SKM-1 treated with dmso at 0.1 percent for 144 hours (cell line): ENCODE measurements around the gene IRF9.
A peak's percentile ranks its signal among the peaks of the same experiment; 100 is the strongest.

Experiments
- DNase-seq: peaks from one replicate; lab custom pipeline; 2025; ENCODE audit not compliant: unreplicated experiment; lab: John Stamatoyannopoulos, UW

The IRF9 gene, protein sequence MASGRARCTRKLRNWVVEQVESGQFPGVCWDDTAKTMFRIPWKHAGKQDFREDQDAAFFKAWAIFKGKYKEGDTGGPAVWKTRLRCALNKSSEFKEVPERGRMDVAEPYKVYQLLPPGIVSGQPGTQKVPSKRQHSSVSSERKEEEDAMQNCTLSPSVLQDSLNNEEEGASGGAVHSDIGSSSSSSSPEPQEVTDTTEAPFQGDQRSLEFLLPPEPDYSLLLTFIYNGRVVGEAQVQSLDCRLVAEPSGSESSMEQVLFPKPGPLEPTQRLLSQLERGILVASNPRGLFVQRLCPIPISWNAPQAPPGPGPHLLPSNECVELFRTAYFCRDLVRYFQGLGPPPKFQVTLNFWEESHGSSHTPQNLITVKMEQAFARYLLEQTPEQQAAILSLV

GRCh38 chr14:24160850-24161804 is at the start of gene IRF9:
IRF9 (plus strand) TSS chr14:24161265; CDS start chr14:24162145, 880 bp downstream.
- peak; percentile 52 for DNase-seq

GRCh38 chr14:24113379-24113800 is 47.7 kb upstream of the IRF9 start:
- no peak for DNase-seq

- DNase-seq: peak; percentile 80
Observed at GRCh38 chr14:24113801-24114531, 47.1 kb upstream of the IRF9 start.

DNA sequence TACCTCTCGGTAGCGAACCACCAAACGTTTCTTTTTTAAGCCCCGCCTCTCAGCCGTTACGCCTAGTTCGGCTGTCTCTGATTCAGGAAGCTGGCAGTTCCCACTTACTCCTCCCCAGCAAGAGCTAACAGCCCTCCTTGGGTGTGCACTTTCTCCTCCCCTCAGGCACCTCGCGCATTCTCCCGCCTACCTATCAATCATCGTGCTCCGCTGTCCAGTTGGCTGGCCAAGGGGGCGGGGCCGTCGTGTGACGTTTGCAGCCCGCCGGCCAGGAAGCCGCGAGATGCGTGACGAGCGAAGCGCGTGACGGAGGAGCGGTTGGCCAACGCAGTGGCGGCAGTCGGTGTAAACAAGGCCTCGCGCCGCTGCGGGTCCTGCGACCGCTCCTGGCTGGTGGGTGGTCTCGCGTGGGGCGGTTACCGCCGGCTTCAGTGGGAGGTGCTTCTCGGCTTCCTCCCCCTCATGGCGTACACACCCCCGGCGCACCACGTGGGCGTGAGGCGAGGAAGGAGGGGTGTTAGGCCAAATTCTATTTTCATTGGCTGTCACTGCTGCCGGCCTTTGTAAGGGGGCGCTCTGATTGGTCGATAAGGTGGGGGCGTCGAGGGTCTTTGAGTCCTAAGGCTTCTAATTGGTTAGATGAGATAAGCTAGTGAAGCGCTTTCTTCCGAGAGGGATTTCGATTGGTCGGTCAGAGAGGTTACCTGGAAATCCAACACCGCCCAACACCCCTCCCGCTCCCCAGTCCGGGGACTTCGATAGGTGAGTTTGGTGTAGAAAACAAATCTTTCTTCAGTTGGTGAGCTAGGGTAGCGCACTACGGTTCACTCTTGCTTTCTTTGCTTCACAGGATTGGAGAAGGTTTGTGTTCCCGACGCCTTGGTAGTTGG is 46.3 kb upstream of the IRF9 start, which contains the start of the genes DCAF11 and NRL:
Gene DCAF11 (plus strand): TSS at position 246 of the 890 bp plus-strand sequence. CDS start 818 bp downstream, outside the sequence.
Gene NRL (minus strand): TSS at position 418 of the 890 bp plus-strand sequence. CDS start 32,101 bp downstream, outside the sequence.
- peak; percentile 97 for DNase-seq

GRCh38 chr14:24115422-24116127 is 45.5 kb upstream of the IRF9 start:
- DNase-seq: no peak

- no peak for DNase-seq
Observed at GRCh38 chr14:24116128-24116814, 44.8 kb upstream of the IRF9 start.

DNA sequence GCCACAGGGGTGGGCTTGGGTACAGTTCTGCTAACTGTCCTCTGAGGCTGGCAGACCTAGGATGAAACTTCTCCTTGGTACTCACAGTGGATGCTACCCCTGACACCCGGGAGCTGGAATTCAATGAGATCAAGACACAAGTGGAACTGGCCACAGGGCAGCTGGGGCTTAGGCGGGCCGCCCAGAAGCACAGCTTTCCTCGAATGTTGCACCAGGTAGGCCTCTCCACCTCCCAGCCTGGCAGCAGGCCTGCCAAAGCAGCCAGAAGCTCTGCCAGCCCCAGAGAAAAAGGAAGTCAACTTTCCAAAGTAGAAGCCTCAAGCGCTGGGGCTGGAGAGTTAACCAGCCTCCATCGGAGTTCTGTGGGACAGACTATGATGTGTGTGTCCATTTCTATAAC is 43.9 kb upstream of the IRF9 start:
- DNase-seq: no peak

DNA sequence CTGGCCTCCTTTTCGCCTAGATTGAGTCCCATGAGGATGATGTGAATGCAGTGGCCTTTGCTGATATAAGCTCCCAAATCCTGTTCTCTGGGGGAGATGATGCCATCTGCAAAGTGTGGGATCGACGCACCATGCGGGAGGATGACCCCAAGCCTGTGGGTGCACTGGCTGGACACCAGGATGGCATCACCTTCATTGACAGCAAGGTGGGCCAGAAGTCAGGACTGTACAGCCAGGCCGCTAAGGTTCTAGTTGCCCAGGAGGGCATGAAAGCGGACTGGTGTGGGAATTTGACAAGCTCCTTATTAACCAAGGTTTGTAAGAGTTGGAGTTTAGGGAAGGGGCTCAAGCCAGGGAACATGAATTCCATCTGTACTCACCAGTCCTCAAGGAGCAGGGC is 41.4 kb upstream of the IRF9 start:
- DNase-seq: no peak

- DNase-seq: no peak
Observed at GRCh38 chr14:24121210-24121609, 39.9 kb upstream of the IRF9 start.

- DNase-seq: no peak
Observed at GRCh38 chr14:24122416-24122815, 38.6 kb upstream of the IRF9 start.

DNA sequence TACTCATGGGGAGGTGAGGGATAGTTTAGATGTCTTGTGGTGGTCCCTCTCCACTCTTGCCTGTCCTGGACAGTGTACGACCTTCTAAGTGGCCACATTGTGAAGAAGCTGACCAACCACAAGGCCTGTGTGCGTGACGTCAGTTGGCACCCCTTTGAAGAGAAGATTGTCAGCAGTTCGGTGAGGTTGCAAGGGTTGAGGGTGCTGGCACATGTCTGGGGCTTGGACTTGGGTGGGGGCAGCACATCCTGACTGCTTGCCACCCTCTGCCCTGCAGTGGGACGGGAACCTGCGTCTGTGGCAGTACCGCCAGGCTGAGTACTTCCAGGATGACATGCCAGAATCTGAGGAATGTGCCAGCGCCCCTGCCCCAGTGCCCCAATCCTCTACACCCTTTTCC is 38.2 kb upstream of the IRF9 start:
- no peak for DNase-seq

GRCh38 chr14:24123424-24124417 is 37.3 kb upstream of the IRF9 start:
- no peak for DNase-seq

DNA sequence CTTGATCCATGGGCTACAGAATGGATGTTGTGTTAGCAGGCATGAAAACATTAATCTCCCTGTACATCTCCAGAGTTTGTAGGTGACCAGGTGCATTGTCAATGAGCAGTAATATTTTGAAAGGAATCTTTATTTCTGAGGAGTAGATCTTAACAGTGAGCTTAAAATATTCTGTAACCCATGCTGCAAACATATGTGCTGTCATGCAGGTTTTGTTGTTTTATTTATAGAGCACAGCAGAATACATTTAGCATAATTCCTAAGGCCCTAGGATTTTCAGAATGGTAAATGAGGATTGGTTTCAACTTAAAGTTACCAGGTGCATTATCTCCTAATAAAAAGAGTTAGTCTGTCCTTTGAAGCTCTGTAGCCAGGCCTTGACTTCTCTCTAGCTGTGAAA is 34.1 kb upstream of the IRF9 start:
- DNase-seq: no peak

DNA sequence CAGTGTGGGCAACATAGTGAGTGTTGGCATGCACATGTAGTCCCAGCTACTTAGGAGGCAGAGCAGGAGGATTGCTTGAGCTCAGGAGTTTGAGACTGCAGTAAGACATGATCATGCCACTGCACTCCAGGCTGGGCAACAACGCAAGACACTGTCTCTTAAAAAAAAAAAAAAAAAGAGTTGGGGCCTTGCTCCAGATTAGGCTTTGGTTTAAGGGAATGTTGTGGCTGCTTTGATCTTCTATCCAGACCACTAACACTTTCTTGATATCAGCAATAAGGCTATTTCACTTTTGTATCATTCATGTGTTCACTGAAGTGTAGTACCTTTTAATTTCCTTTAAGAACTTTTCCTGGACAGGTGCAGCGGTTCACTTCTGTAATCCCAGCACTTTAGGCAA is 33.4 kb upstream of the IRF9 start:
- no peak for DNase-seq

GRCh38 chr14:24129410-24129998 is 31.6 kb upstream of the IRF9 start:
- DNase-seq: no peak

DNA sequence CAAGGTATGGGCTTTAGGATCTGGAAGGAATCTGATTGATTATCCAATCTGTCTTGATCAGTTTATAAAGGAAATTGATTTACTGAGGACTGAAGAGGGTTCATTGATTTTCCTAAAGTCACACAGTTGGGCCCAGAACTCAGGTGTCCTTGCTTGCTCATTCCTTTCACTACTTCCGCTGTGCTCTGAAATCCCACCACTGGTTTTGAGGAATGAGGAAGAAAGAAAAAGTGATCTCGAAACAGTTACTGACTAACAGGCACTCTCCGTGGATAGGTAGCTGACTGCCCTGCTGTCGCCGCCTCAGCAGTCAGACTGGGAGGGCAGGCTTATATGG is 30.7 kb upstream of the IRF9 start, which contains the start of gene FITM1:
Gene FITM1 (plus strand): TSS at position 280 of the 337 bp plus-strand sequence. CDS start 905 bp downstream, outside the sequence.
- DNase-seq: peak; percentile 18
